Measurements from ENCODE around the gene MYL6B.

MYL6B gene

GRCh38 chr12:56122637-56123036 is 29.8 kb upstream of the MYL6B start:
- no peak for DNase-seq (ENCODE audit: low read depth)

DNA sequence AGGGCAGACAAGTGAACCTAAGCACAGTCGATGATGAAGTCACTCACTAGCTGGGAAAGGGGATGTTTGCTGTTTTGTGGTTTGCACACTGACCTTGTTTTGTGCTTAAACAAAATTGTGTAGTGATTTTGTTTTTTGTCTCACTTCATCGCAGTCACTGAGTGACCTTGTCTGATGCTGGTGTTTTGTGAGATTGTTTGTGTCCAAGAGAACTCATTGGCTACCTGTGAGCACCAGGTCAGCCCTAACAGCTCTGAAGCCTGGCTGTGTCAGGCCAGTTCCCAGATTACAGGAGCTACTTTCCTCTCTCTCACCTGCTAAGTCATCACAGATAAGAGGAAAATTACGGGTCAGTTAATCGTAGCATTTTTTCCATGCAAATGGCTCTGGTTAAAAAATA is 28.3 kb upstream of the MYL6B start:
- no peak for DNase-seq (ENCODE audit: low read depth)

GRCh38 chr12:56126732-56127239 is 25.6 kb upstream of the MYL6B start:
- no peak for DNase-seq (ENCODE audit: low read depth)

DNA sequence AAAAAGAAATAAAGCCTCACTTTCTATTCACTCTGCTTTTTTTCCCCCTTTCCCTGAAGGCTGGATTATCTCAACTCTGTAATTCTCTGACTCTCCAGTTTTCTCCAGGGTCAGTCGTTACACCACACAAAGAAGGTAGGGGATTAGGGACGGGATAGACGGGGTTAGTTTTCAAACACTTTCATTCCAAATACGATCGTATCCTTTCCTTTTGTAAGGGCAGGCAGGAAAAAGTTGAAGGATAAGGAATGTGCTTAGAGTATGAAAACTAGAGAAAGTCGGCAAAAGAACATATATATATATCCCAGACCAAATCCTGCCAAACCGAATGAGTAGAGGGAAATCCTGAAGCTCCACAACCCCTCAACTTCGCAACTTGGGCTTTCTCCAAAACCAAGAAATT is 24.9 kb upstream of the MYL6B start:
- DNase-seq (ENCODE audit: low read depth), result no peak

DNA sequence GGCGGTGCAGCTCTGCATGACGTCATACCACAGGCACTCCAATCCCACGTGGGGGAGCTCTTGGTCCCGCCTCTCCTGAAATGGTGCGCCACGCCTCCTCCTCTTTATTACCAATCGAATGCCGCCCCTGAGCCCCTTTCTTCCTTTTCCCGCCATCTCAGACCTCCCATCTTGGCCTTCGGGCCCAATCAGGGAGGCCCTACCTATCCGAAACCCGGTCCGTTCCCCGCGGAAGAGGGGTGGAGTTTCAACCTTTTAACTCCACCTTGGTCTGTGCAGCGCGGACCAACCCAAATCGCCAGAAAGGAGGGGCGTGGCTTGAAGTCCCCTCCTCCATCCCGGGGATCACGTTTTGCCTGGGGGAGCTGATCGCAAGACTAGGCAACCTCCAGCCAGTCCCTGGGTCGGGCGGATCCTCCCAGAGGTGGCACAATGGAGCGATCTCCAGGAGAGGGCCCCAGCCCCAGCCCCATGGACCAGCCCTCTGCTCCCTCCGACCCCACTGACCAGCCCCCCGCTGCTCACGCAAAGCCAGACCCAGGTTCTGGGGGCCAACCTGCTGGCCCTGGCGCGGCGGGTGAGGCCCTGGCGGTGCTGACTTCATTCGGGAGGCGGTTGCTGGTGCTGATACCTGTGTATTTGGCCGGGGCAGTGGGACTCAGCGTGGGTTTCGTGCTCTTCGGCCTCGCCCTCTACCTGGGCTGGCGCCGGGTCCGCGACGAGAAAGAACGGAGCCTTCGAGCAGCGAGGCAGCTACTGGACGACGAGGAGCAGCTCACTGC is 24.3 kb upstream of the MYL6B start, which contains the start of gene ESYT1:
TSS of gene ESYT1 (plus strand) at position 380 of the 782 bp plus-strand sequence. CDS start at position 433, 53 bp downstream.
- peak; percentile 100 for DNase-seq (ENCODE audit: low read depth)

- DNase-seq (ENCODE audit: low read depth), result no peak
Measured at GRCh38 chr12:56128670-56129205, 23.6 kb upstream of the MYL6B start.

GRCh38 chr12:56129206-56129941 is 23.0 kb upstream of the MYL6B start:
- DNase-seq (ENCODE audit: low read depth), result no peak

DNA sequence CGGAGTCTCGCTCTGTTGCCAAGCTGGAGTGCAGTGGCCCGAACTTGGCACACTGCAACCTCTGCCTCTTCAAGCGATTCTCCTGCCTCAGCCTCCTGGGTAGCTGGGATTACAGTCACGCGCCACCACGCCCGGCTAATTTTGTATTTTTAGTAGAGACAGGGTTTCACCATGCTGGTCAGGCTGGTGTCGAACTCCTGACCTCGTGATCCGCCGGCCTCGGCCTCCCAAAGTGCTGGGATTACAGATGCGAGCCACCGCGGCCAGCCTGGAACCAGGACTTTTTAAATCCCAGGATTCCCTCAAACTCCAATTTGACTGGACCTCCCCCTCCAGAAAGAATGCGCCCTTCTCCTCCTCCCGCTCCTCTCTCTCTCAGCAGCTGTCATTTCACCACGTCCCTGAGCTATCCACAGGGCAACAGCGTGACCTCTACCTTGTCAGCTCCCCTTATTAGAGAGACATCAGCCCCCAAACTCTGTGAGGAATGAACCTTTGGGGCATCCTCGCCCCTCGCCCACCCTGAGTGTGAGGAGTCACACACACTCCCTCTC is 22.4 kb upstream of the MYL6B start:
- DNase-seq (ENCODE audit: low read depth), result no peak

DNA sequence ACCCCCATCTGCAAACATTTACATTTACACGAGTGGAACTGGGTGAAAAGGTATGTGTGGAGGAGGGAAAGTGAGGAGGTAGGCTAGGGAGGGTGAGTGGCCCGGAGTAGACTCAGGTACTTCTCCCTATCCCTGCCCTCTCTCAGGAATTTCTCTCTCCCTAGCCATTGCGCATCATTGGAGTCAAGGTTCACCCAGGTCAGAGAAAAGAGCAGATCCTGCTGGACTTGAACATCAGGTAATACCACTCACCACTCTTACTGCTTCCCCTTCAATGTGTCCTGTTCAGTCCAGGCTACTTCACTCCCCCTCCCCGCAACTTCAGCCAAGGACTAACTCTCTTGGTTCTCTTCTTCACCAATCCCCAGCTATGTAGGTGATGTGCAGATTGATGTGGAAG is 21.5 kb upstream of the MYL6B start:
- no peak for DNase-seq (ENCODE audit: low read depth)

DNA sequence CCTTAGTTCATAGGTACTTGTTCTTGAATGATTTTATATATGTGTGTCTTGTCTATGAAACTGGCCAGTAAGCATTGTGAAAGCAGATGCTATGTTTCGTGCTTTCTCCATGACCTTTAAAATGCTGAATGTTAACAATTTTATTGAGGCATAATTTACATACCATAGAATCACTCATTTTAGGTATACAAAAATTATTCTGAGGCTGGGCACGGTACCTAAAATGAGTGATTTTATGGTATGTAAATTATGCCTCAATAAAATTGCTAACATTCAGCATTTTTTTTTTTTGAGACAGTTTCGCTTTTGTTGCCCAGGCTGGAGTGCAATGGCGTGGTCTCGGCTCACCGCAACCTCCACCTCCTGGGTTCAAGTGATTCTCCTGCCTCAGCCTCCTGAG is 17.5 kb upstream of the MYL6B start:
- DNase-seq (ENCODE audit: low read depth), result no peak

DNA sequence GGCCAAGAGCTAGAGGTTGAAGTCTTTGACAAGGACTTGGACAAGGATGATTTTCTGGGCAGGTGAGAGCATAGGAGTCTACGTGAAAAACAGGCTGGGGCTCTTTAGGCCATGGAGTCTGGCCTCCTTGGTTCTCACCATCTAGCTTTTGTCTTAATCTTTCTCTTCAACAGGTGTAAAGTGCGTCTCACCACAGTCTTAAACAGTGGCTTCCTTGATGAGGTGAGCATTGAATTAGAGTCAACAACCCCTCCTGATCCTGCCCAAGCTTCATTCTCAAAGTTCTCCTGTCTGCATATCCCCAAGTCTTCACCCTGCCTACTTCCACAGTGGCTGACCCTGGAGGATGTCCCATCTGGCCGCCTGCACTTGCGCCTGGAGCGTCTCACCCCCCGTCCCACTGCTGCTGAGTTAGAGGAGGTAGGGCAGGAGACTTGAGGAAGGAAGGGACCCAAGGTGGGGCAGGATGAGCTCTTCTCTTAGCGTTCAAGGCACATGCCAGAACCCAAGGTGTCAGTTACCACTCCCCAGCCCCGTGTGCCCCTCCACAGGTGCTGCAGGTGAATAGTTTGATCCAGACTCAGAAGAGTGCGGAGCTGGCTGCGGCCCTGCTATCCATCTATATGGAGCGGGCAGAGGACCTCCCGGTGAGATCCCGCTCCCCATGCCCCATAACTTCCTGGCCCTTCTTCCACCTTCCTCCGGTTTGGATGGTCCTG is 14.4 kb upstream of the MYL6B start:
- DNase-seq (ENCODE audit: low read depth), result no peak

- DNase-seq (ENCODE audit: low read depth), result no peak
Measured at GRCh38 chr12:56141946-56142784, 10.2 kb upstream of the MYL6B start.

DNA sequence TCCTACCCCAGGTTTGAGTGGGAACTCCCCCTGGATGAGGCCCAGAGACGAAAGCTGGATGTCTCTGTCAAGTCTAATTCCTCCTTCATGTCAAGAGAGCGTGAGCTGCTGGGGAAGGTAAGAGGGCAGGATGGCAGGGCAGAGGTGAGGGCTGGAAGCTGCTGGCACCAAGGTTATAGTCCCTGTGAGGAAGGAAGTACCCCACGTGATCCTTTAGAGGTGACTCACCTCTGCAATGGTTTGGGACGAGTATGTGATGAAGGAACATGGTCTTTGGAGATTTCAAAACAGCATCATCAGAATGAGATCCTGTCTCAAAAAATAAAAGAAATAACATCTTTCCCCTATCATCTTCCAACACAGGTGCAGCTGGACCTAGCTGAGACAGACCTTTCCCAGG is 9.2 kb upstream of the MYL6B start:
- DNase-seq (ENCODE audit: low read depth), result no peak

DNA sequence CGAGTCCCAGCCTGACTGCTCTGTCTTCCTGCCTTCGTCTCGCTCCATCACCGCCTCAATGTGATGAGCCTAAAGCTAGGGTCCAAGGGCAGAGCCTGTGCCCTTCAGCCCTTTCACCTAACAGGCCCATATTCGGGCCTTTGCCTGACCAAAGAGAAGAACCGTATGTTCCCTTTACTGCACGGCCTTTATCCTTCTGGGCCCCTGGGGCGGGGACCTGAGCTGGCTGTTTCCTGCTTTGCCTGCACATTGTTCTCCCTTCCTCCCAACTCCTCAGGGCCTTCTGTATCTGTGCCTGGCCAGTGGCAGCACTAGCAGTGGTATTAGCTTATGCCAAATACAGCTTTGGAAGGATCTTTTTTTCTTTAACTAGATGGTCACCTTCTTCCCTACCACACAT is 8.5 kb upstream of the MYL6B start:
- no peak for DNase-seq (ENCODE audit: low read depth)

DNA sequence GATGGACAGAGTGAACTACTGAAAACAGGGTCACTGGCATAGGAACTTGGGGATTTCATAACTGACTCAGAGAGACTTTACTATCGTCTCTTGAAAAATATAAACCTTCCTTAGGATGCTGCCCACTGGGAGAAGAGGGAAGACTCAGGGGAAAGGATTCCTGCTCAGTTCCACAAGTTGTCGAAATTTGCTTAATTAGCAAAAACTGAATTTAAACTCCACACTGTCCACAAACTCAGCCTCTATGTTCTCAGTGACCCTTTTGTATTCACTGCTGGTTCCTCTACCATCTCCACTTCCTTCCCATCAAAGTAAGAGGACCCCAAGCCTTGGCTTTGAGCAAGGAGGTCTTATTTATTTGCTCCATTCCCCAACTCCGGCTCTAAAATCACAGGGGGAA is 7.2 kb upstream of the MYL6B start:
- no peak for DNase-seq (ENCODE audit: low read depth)

GRCh38 chr12:56146492-56147460 is 5.6 kb upstream of the MYL6B start:
- DNase-seq (ENCODE audit: low read depth), result no peak

DNA sequence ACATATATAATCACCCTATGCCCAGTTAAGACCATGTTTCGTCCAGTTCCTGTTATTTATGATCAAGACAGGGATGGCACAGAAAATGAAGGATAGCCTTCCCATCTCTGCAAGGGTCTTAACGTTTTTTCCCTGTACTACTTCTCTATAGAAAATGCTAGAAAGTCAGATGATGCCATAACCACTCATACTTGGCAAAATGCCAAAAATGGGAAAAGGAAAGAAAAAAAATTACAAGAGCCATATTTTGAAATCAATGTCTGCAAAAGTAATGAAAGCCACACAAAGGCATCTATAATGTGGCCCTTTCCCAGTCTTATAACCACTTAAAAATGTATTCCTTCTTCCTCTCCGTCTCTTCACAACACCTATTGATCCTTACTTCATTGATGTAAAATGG is 1.8 kb upstream of the MYL6B start:
- DNase-seq (ENCODE audit: low read depth), result no peak

- no peak for DNase-seq (ENCODE audit: low read depth)
Measured at GRCh38 chr12:56151672-56152131, 685 bp upstream of the MYL6B start.

DNA sequence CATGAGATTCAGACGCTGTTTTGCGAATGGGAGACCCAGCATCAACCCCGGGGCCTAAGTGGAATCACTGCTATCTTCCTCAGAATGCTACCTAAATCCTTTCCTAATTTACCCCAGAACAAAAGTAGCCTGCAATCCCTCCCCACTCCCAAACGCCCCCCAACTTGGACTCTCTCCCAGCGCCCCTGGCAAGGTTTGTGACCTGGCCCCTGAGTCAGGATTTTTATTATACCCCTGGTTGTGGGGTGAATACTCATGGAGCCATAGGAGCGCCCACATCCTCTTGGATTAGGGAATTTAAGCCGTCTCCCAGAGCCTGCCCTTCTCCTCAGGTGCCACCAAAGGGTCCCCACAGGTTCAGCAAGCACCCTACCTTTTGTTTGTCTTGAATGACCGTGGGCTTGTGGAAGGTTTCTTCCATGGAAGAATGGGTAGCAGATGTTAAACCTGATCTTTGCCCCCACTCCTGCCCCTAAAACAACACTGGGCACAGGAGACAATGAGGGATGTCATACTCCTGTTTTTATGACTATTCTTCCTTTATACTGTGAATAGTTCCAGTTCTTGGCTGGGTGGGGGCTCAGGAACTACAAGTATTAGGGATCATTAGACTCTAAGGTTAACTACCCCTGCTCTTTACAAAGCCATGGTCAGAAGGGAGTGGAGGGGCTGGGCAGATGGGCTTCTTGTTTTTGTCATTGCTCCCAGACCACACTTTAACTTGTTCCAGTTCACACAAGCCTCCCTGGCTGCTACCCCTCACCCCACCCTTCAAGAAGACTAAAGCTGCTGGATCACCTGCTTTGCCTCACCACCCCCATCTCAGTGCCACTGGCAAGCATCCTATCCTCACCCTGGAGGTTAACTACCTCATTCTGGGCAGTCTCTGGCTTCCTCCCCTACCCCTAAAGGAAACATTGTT is 630 bp downstream of the MYL6B start:
- DNase-seq (ENCODE audit: low read depth), result no peak
